Nephron (organoid): ENCODE measurements around the gene CD274.
"Not testable (repeated sequence)": the region's sequence is repeated elsewhere in the genome, so short reads cannot be mapped to it uniquely, and the experiment has no call there.

ENCODE experiments used
- H3K27ac Mint-ChIP-seq, 3 experiments: 2 replicates each; pipeline ENCODE4 v1.8.0; 2020; ENCODE audit warnings: mixed read lengths in 3 of 3, mild to moderate bottlenecking in 2 of 3, moderate library complexity in 1 of 3
- H3K27me3 Mint-ChIP-seq: 2 replicates; pipeline ENCODE4 v1.8.0; 2021; ENCODE audit warnings: low read depth, mild to moderate bottlenecking, moderate library complexity, mixed read lengths
- H3K36me3 Mint-ChIP-seq: 2 replicates; pipeline ENCODE4 v1.8.0; 2020; ENCODE audit warnings: low read depth, mixed read lengths
- H3K4me1 Mint-ChIP-seq: 2 replicates; pipeline ENCODE4 v1.8.0; 2020; ENCODE audit warnings: mixed read lengths
- H3K4me3 Mint-ChIP-seq, 3 experiments: 2 replicates each; pipeline ENCODE4 v1.8.0; 2020; ENCODE audit warnings: mild to moderate bottlenecking in 3 of 3, mixed read lengths in 3 of 3, moderate library complexity in 2 of 3
- H3K9me3 Mint-ChIP-seq: 2 replicates; pipeline ENCODE4 v1.8.0; 2020; ENCODE audit warnings: mixed read lengths
- TF ChIP-seq, protein P1 (sequence below), 3 experiments: fragments of 200-600 bp; sonication (generic); IDR thresholded peaks; one replicate each; pipeline ENCODE4 v1.5.0; 2021; ENCODE audit warnings: antibody characterized with exemption in 3 of 3; ENCODE audit not compliant: unreplicated experiment in 3 of 3

The CD274 gene

GRCh38 chr9:5493679-5494511, 43.6 kb downstream of the CD274 start:
- H3K4me3 Mint-ChIP-seq, result no peak overlapping the region
- TF ChIP-seq, protein P1, sequence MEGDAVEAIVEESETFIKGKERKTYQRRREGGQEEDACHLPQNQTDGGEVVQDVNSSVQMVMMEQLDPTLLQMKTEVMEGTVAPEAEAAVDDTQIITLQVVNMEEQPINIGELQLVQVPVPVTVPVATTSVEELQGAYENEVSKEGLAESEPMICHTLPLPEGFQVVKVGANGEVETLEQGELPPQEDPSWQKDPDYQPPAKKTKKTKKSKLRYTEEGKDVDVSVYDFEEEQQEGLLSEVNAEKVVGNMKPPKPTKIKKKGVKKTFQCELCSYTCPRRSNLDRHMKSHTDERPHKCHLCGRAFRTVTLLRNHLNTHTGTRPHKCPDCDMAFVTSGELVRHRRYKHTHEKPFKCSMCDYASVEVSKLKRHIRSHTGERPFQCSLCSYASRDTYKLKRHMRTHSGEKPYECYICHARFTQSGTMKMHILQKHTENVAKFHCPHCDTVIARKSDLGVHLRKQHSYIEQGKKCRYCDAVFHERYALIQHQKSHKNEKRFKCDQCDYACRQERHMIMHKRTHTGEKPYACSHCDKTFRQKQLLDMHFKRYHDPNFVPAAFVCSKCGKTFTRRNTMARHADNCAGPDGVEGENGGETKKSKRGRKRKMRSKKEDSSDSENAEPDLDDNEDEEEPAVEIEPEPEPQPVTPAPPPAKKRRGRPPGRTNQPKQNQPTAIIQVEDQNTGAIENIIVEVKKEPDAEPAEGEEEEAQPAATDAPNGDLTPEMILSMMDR (IDR thresholded peaks at IDR 0.05; ENCODE audit: unreplicated experiment in 3 of 3), result no peak
- no peaks in the 10 kb centered on the region for H3K36me3 Mint-ChIP-seq
- no peak overlapping the region for H3K27ac Mint-ChIP-seq
- no peaks in the 10 kb centered on the region for H3K4me1 Mint-ChIP-seq
- H3K27me3 Mint-ChIP-seq, result no peaks in the 10 kb centered on the region
- H3K9me3 Mint-ChIP-seq, result peaks cover 3% of the 10 kb centered on the region

GRCh38 chr9:5494765-5495164, 44.4 kb downstream of the CD274 start:
- H3K4me3 Mint-ChIP-seq, H3K27me3 Mint-ChIP-seq, H3K27ac Mint-ChIP-seq, H3K4me1 Mint-ChIP-seq, H3K9me3 Mint-ChIP-seq, H3K36me3 Mint-ChIP-seq: not testable (repeated sequence)

DNA sequence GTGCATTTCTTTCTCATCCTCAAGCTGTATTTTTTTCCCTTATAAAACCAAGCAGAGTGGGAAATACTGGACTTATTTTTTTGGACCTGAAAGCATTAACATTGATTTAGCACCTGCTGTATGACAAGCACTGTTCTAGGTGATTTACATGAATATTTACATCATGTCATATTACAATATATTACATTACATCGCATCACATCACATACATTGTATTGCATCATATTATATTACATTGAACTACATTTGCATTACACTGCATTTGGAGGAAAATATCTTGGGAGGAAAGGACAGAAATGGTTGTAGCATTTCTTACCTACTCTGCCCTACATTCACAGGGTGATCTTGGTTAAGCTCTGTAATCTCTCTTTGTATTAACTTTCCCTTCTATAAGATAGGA, 48.8 kb downstream of the CD274 start:
- H3K9me3 Mint-ChIP-seq, result peaks cover 8% of the 10 kb centered on the region
- no peak overlapping the region for H3K27ac Mint-ChIP-seq
- no peaks in the 10 kb centered on the region for H3K36me3 Mint-ChIP-seq
- H3K4me3 Mint-ChIP-seq, result no peak overlapping the region
- TF ChIP-seq, protein P1 (IDR thresholded peaks at IDR 0.05; ENCODE audit: unreplicated experiment in 3 of 3), result no peak
- no peaks in the 10 kb centered on the region for H3K27me3 Mint-ChIP-seq
- peaks cover 5% of the 10 kb centered on the region for H3K4me1 Mint-ChIP-seq

- TF ChIP-seq, protein P1 (IDR thresholded peaks at IDR 0.05; ENCODE audit: unreplicated experiment in 3 of 3), result no peak
- no peak overlapping the region for H3K4me3 Mint-ChIP-seq
- no peaks in the 10 kb centered on the region for H3K36me3 Mint-ChIP-seq
- H3K27ac Mint-ChIP-seq, result peak overlapping the region in 2 of 3 experiments; percentile 8 to 40
- H3K4me1 Mint-ChIP-seq, result peaks cover 5% of the 10 kb centered on the region
- peaks cover 11% of the 10 kb centered on the region for H3K9me3 Mint-ChIP-seq
- no peaks in the 10 kb centered on the region for H3K27me3 Mint-ChIP-seq
These were observed 49.6 kb downstream of the CD274 start for GRCh38 chr9:5499889-5500398.

DNA sequence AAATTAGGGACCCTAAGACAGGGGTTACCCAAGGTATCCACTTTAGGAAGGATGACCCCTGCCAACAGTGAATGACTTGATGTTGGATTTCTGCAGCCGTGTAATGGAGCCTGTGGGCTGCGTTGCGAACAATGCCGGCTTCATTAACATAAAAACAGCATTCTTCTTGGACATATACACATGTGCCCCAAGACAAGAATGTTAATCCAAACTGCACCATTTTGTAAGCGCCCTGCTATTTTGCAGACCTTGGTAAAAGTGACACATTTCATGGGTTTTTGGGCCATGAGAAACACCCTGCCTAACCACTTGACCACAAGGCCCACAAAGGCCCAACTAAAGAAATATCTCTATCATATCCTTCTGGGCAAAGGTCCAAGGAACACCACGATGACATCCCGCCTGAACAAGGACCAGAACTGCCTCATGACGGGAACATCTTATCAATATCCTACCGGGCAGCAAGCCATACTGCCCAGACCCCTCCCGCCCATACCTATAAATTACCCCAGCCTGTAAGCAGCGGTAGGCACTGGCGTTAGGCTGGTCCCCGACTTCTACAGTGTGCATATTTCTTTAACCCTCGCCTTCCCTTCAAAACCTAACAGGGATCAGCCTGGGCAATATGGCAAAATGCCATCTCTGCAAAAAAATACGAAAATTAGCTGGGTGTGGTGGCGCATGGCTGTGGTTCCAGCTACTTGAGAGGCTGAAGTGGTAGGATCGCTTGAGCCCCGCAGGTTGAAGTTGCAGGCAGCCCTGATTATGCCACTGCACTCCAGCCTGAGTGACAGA, 50.3 kb downstream of the CD274 start:
- Mint-ChIP-seq H3K9me3 (peaks cover 11% of the 10 kb centered on the region), H3K4me3 (no peak overlapping the region), H3K27ac (peak overlapping the region in 1 of 3 experiments; percentile 8), H3K27me3 (no peaks in the 10 kb centered on the region), H3K36me3 (no peaks in the 10 kb centered on the region), H3K4me1 (peaks cover 5% of the 10 kb centered on the region)
- TF ChIP-seq, protein P1 (IDR thresholded peaks at IDR 0.05; ENCODE audit: unreplicated experiment in 3 of 3), result no peak

DNA sequence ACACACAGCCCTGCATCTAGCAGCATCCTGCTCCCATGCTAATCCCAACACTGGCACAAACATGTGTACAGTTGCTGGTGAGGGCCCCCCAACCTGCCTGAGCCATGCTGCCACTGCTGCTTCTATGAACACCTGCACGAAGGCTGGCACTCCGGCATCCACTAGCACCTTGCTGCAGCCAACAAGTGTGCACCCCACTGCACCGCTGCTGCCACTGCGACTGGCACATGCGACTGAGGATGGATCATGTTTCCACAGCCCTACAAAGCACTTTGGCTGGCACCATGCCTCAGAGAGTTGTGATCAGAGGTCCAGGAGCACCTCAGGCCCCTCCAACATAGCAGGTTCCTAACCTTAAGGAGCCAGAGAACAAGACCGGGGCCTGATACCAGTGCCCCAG, 52.2 kb downstream of the CD274 start:
- no peaks in the 10 kb centered on the region for H3K27me3 Mint-ChIP-seq

More for the DNA sequence above, 52.2 kb downstream of the CD274 start:
- Mint-ChIP-seq H3K27ac (no peak overlapping the region), H3K4me3 (no peak overlapping the region), H3K9me3 (peaks cover 11% of the 10 kb centered on the region), H3K4me1 (peaks cover 5% of the 10 kb centered on the region), H3K36me3 (no peaks in the 10 kb centered on the region)
- TF ChIP-seq, protein P1 (IDR thresholded peaks at IDR 0.05; ENCODE audit: unreplicated experiment in 3 of 3), result no peak
